ENCODE results near the gene MTG2.
A peak's percentile ranks its signal among the peaks of the same experiment; 100 is the strongest.

Gene MTG2

GRCh38 chr20:62222266-62222850 lies 39.5 kb downstream of the MTG2 start:
- Histone ChIP-seq H3K27ac (ENCODE audit: low read length, poor library complexity, severe bottlenecking) (no peak overlapping the region), H3K27me3 (ENCODE audit: control insufficient read depth in 1 of 2, insufficient read depth in 1 of 2, low read length in 2 of 2) (peaks cover 88 to 91% of the 10 kb centered on the region in 2 experiments), H2AK5ac (ENCODE audit: low read length, severe bottlenecking) (no peak overlapping the region), H3K23ac (ENCODE audit: low read length in 2 of 2) (no peak overlapping the region), H3K9me3 (ENCODE audit: control insufficient read depth, low read length) (no peaks in the 10 kb centered on the region), H3K18ac (ENCODE audit: low read depth in 1 of 2, low read length in 2 of 2) (no peak overlapping the region), H4K91ac (ENCODE audit: low read length) (no peak overlapping the region), H2BK15ac (ENCODE audit: low read depth, poor library complexity, severe bottlenecking) (no peak overlapping the region), H3K36me3 (ENCODE audit: control insufficient read depth in 1 of 2, insufficient read depth in 2 of 2, low read depth in 1 of 2, low read length in 2 of 2) (no peaks in the 10 kb centered on the region), H2BK5ac (ENCODE audit: low read depth, low read length, poor library complexity, severe bottlenecking) (no peak overlapping the region), H3K4me3 (ENCODE audit: insufficient read depth in 1 of 2, low read depth in 1 of 2, low read length in 2 of 2) (no peak overlapping the region), H2BK120ac (ENCODE audit: low read depth, low read length) (no peak overlapping the region), H3K14ac (ENCODE audit: low read length in 2 of 2) (no peak overlapping the region), H2BK12ac (ENCODE audit: low read length in 2 of 2) (no peak overlapping the region), H3K4ac (ENCODE audit: low read depth in 1 of 2, low read length in 2 of 2) (no peak overlapping the region), H3K9ac (ENCODE audit: low read length) (no peak overlapping the region), H2AFZ (ENCODE audit: low read depth, low read length) (no peak overlapping the region), H4K8ac (ENCODE audit: low read length) (no peak overlapping the region), H3K79me1 (replicated peaks; ENCODE audit: low read length, poor library complexity, severe bottlenecking) (no peaks in the 10 kb centered on the region), H3K4me2 (ENCODE audit: low read length, poor library complexity, severe bottlenecking) (no peak overlapping the region), H3K4me1 (ENCODE audit: control insufficient read depth, insufficient read depth, low read depth, low read length) (peaks cover 26% of the 10 kb centered on the region)
- WGBS, result 89% methylated on average over 18 of the region's 18 CpGs
- no peak for DNase-seq

GRCh38 chr20:62222972-62223371 lies 40.1 kb downstream of the MTG2 start:
- no peak overlapping the region for H2AK5ac ChIP-seq (ENCODE audit: low read length, severe bottlenecking)
- no peak overlapping the region for H2BK120ac ChIP-seq (ENCODE audit: low read depth, low read length)
- no peaks in the 10 kb centered on the region for H3K79me1 ChIP-seq (replicated peaks; ENCODE audit: low read length, poor library complexity, severe bottlenecking)
- no peak overlapping the region for H2BK12ac ChIP-seq (ENCODE audit: low read length in 2 of 2)
- no peak overlapping the region for H3K4me3 ChIP-seq (ENCODE audit: insufficient read depth in 1 of 2, low read depth in 1 of 2, low read length in 2 of 2)
- no peak for DNase-seq
- H4K91ac ChIP-seq (ENCODE audit: low read length), result no peak overlapping the region
- H2BK5ac ChIP-seq (ENCODE audit: low read depth, low read length, poor library complexity, severe bottlenecking), result no peak overlapping the region
- H2BK15ac ChIP-seq (ENCODE audit: low read depth, poor library complexity, severe bottlenecking), result no peak overlapping the region
- no peak overlapping the region for H3K18ac ChIP-seq (ENCODE audit: low read depth in 1 of 2, low read length in 2 of 2)
- H3K23ac ChIP-seq (ENCODE audit: low read length in 2 of 2), result no peak overlapping the region
- peaks cover 82 to 91% of the 10 kb centered on the region in 2 experiments for H3K27me3 ChIP-seq (ENCODE audit: control insufficient read depth in 1 of 2, insufficient read depth in 1 of 2, low read length in 2 of 2)
- H3K14ac ChIP-seq (ENCODE audit: low read length in 2 of 2), result no peak overlapping the region
- H3K27ac ChIP-seq (ENCODE audit: low read length, poor library complexity, severe bottlenecking), result no peak overlapping the region
- no peak overlapping the region for H3K4ac ChIP-seq (ENCODE audit: low read depth in 1 of 2, low read length in 2 of 2)
- H4K8ac ChIP-seq (ENCODE audit: low read length), result no peak overlapping the region
- no peaks in the 10 kb centered on the region for H3K9me3 ChIP-seq (ENCODE audit: control insufficient read depth, low read length)
- no peak overlapping the region for H3K9ac ChIP-seq (ENCODE audit: low read length)
- 83% methylated on average over 11 of the region's 13 CpGs for WGBS
- peaks cover 26% of the 10 kb centered on the region for H3K4me1 ChIP-seq (ENCODE audit: control insufficient read depth, insufficient read depth, low read depth, low read length)
- no peak overlapping the region for H3K4me2 ChIP-seq (ENCODE audit: low read length, poor library complexity, severe bottlenecking)
- no peak overlapping the region for H2AFZ ChIP-seq (ENCODE audit: low read depth, low read length)
- no peaks in the 10 kb centered on the region for H3K36me3 ChIP-seq (ENCODE audit: control insufficient read depth in 1 of 2, insufficient read depth in 2 of 2, low read depth in 1 of 2, low read length in 2 of 2)

- H4K91ac ChIP-seq (ENCODE audit: low read length), result no peak overlapping the region
- H2BK5ac ChIP-seq (ENCODE audit: low read depth, low read length, poor library complexity, severe bottlenecking), result no peak overlapping the region
- no peak overlapping the region for H2AK5ac ChIP-seq (ENCODE audit: low read length, severe bottlenecking)
- peak overlapping the region in 1 of 2 experiments; percentile 41 for H3K23ac ChIP-seq (ENCODE audit: low read length in 2 of 2)
- H3K4me1 ChIP-seq (ENCODE audit: control insufficient read depth, insufficient read depth, low read depth, low read length), result peaks cover 26% of the 10 kb centered on the region
- H3K18ac ChIP-seq (ENCODE audit: low read depth in 1 of 2, low read length in 2 of 2), result no peak overlapping the region
- no peak overlapping the region for H3K4me2 ChIP-seq (ENCODE audit: low read length, poor library complexity, severe bottlenecking)
- 78% methylated on average over 9 of the region's 9 CpGs for WGBS
- no peaks in the 10 kb centered on the region for H3K36me3 ChIP-seq (ENCODE audit: control insufficient read depth in 1 of 2, insufficient read depth in 2 of 2, low read depth in 1 of 2, low read length in 2 of 2)
- H3K9ac ChIP-seq (ENCODE audit: low read length), result no peak overlapping the region
- no peak overlapping the region for H4K8ac ChIP-seq (ENCODE audit: low read length)
- H3K4ac ChIP-seq (ENCODE audit: low read depth in 1 of 2, low read length in 2 of 2), result no peak overlapping the region
- H2BK15ac ChIP-seq (ENCODE audit: low read depth, poor library complexity, severe bottlenecking), result no peak overlapping the region
- H2BK120ac ChIP-seq (ENCODE audit: low read depth, low read length), result no peak overlapping the region
- no peak overlapping the region for H3K27ac ChIP-seq (ENCODE audit: low read length, poor library complexity, severe bottlenecking)
- no peaks in the 10 kb centered on the region for H3K9me3 ChIP-seq (ENCODE audit: control insufficient read depth, low read length)
- no peaks in the 10 kb centered on the region for H3K79me1 ChIP-seq (replicated peaks; ENCODE audit: low read length, poor library complexity, severe bottlenecking)
- no peak overlapping the region for H3K14ac ChIP-seq (ENCODE audit: low read length in 2 of 2)
- peaks cover 80 to 91% of the 10 kb centered on the region in 2 experiments for H3K27me3 ChIP-seq (ENCODE audit: control insufficient read depth in 1 of 2, insufficient read depth in 1 of 2, low read length in 2 of 2)
- H2AFZ ChIP-seq (ENCODE audit: low read depth, low read length), result no peak overlapping the region
- no peak for DNase-seq
- H2BK12ac ChIP-seq (ENCODE audit: low read length in 2 of 2), result no peak overlapping the region
- no peak overlapping the region for H3K4me3 ChIP-seq (ENCODE audit: insufficient read depth in 1 of 2, low read depth in 1 of 2, low read length in 2 of 2)
Observed at GRCh38 chr20:62223571-62223970, 40.7 kb downstream of the MTG2 start.

GRCh38 chr20:62224113-62224855 lies 41.5 kb downstream of the MTG2 start:
- H3K4me2 ChIP-seq (ENCODE audit: low read length, poor library complexity, severe bottlenecking), result no peak overlapping the region
- H2BK120ac ChIP-seq (ENCODE audit: low read depth, low read length), result no peak overlapping the region

More at GRCh38 chr20:62224113-62224855, 41.5 kb downstream of the MTG2 start:
- Histone ChIP-seq H3K27me3 (ENCODE audit: control insufficient read depth in 1 of 2, insufficient read depth in 1 of 2, low read length in 2 of 2) (peaks cover 72 to 92% of the 10 kb centered on the region in 2 experiments), H3K4me3 (ENCODE audit: insufficient read depth in 1 of 2, low read depth in 1 of 2, low read length in 2 of 2) (no peak overlapping the region), H2BK12ac (ENCODE audit: low read length in 2 of 2) (no peak overlapping the region), H4K91ac (ENCODE audit: low read length) (no peak overlapping the region), H3K14ac (ENCODE audit: low read length in 2 of 2) (no peak overlapping the region), H3K79me1 (replicated peaks; ENCODE audit: low read length, poor library complexity, severe bottlenecking) (no peaks in the 10 kb centered on the region), H4K8ac (ENCODE audit: low read length) (no peak overlapping the region), H3K9me3 (ENCODE audit: control insufficient read depth, low read length) (no peaks in the 10 kb centered on the region), H2BK15ac (ENCODE audit: low read depth, poor library complexity, severe bottlenecking) (no peak overlapping the region), H3K4ac (ENCODE audit: low read depth in 1 of 2, low read length in 2 of 2) (no peak overlapping the region), H3K27ac (ENCODE audit: low read length, poor library complexity, severe bottlenecking) (no peak overlapping the region), H3K18ac (ENCODE audit: low read depth in 1 of 2, low read length in 2 of 2) (no peak overlapping the region), H2BK5ac (ENCODE audit: low read depth, low read length, poor library complexity, severe bottlenecking) (no peak overlapping the region), H2AFZ (ENCODE audit: low read depth, low read length) (no peak overlapping the region), H3K36me3 (ENCODE audit: control insufficient read depth in 1 of 2, insufficient read depth in 2 of 2, low read depth in 1 of 2, low read length in 2 of 2) (no peaks in the 10 kb centered on the region), H2AK5ac (ENCODE audit: low read length, severe bottlenecking) (no peak overlapping the region), H3K9ac (ENCODE audit: low read length) (no peak overlapping the region), H3K23ac (ENCODE audit: low read length in 2 of 2) (peak overlapping the region in 1 of 2 experiments; percentile 30), H3K4me1 (ENCODE audit: control insufficient read depth, insufficient read depth, low read depth, low read length) (peaks cover 20% of the 10 kb centered on the region)
- 74% methylated on average over 13 of the region's 21 CpGs for WGBS
- no peak for DNase-seq
